ENCODE measurements around the gene FNDC3B.
"Not testable (repeated sequence)": the region's sequence is repeated elsewhere in the genome, so short reads cannot be mapped to it uniquely, and the experiment has no call there.

The FNDC3B gene

DNA sequence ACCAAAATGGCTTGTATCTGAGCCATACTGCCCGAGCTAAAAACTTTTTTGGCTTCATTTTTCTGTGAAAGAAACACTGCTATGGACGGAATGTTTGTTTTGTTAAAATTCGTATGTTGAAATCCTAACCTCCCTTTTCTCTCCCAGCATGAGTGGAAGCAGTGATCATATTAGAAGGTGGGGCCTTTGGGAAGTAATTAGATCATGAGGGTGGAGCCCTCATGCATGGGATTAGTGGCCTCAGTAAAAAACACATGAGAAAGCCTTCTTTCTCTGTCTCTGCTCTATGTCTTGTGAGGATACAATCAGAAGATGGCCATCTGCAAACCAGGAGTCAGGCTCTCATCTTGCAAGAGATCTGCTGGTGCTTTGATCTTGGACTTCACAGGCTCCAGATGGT is 7.4 kb upstream of the FNDC3B start:
- no peak for DNase-seq (ENCODE audit: low read depth in 2 of 2)

DNA sequence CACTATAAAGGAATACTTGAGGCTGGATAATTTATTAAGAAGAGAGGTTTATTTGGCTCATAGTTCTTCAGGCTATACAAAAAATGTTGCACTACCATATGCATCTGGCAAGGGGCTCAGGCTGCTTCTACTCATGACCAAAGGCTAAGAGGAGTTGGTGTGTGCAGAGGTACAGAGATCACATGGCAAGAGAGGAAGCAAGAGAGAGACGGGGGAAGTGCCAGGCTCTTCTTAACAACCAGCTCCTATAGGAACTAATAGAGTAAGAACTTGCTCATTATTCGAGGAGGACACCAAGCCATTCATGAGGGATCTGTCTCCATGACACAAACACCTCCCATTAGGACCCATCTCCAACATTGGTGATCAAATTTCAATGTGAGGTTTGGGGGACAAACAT is 6.0 kb upstream of the FNDC3B start:
- DNase-seq (ENCODE audit: low read depth in 2 of 2): no peak

DNA sequence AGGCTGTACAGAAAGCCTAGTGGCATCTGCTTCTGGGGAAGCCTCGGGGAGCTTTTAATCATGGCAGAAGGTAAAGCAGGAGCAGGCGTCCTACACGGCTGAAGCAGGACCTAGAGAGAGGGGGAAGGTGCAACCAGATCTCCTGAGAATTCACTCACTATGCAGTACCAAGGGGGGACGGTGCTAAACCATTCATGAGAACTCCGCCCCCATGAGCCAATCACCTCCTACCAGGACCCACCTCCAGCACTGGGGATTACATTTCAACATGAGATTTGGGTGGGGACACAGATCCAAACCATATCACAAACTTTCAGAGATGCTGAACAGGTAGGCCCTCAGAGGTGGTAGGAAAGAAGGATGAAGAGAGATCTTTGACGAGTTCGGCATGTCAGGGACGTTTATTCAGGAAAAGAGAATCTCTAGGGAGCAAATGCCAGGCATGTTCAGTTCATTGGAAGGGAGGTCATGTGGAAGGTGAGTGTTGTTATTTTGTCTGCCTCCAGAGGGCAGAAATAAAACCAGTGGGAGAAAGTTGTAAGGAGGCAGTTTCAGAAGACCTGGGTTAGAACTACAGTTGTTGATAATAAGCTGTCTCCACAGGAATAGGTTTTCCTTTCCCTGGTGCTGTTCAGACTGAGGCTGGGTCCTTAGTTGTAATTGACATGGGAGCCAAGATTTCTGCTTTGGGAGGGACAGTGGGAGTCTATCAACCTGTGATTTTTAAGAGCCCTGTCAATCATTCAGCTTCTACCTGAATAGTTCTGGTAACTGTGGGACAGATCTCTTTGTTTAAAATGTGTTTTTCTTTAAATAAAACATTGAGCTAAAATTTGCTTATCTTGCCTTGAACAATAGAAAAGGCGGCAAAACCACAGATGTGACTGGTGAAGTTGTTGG is 4.3 kb upstream of the FNDC3B start:
- DNase-seq (ENCODE audit: low read depth in 2 of 2): no peak

DNA sequence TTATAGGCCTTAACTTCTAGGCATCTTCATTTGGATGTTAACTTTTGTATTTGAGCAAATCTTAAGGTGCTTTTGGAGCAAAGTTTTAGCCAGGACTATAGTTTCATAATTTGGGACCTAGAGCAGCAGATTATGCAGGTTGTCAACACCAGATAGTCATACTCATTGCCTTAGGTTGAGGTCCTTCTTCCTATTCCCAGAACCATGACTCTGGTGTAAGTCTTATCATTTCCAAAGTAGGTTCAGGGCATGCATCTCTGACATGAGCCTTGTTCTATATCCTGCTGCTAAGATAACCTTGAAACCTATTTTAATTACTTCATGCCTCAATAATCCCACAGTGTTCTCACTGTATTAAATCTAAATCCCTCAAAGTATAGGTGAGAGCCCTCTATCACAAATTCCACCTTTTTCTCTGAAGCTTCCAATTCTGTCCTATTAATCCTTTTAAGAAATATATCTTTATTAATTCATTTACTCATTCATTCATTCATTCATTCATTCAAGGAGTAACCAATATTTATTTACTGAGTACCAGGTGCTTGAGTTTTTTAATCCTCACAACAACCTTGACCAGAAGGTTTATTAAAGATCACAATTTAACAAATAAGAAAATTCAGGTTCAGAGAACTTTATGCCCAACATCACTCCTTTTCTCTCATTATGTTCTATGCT is 2.7 kb upstream of the FNDC3B start:
- no peak for DNase-seq (ENCODE audit: low read depth in 2 of 2)

DNA sequence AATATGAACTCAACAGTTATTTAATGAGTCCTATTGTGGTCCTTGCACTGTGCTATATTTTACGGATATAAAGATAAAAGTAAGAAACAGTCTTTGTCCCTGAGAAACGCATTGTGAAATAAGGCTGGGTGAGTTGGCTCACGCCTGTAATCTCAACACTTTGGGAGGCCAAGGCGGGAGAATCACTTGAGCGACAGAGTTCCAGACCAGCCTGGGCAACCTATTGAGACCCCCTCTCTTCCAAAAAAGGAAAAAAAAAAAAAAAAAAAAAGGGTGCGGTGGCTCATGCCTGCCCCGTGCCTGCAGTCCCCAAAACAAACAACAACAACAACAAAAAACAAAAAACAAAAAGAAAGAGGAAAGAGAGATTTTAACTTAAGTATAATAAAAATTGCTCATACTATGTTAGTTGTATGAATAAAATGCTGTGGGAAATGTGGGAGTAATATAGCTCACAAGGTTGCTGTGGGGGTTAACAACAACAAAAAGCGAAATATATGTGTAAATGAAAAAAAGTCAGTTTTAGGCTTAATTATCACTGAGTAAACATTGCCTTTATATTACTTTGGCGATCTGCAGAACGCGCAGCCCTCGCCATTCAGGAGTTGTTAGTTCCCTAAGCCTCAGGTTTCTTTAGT is 461 bp upstream of the FNDC3B start:
- DNase-seq (ENCODE audit: low read depth in 2 of 2): no peak

DNA sequence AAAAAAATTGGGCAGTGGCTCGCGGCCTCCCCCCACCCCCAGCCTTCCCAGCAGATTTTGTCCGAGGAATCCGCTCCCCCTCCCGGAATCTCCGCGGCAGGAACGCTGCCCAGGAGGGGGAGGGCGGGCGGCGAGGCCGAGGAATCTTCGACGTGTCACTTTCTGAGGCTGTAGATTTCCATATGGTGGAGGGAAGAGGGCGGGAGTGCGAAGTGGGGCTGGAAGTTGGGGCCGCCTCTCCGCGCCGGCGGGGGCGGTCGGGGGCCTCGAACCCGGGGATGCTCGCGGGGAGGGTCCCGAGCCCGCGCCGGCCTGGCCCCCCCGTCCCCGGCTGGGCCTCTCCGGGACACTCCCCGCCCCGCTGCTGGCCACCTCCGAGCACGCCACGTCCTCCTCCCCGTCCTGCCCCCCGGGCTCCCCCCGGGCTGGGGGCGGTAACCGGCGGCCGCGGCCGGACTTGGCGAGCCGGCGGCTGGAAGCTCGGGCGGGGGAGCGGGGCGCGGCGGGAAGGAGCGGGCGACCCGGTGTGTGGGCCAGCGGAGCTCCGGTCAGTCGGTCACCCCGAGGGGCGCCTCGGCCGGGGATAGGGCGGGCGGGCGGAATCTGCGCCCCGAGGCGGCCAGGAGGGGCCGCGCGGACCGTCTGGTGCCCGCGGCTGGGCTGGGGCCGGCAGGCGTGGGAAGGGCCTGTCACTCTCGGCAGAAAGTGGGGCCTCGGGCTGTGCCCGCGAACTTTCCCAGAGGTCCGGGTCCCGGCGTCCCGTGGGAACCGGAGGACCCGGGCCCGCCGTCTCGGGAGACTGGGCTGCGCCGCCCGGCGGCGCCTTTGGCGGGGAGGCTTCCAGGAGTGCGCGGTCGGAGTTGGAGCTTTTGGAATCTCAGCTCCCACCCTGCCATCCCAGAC is 951 bp downstream of the FNDC3B start:
- DNase-seq (ENCODE audit: low read depth in 2 of 2): peak; percentile 85 to 87

DNA sequence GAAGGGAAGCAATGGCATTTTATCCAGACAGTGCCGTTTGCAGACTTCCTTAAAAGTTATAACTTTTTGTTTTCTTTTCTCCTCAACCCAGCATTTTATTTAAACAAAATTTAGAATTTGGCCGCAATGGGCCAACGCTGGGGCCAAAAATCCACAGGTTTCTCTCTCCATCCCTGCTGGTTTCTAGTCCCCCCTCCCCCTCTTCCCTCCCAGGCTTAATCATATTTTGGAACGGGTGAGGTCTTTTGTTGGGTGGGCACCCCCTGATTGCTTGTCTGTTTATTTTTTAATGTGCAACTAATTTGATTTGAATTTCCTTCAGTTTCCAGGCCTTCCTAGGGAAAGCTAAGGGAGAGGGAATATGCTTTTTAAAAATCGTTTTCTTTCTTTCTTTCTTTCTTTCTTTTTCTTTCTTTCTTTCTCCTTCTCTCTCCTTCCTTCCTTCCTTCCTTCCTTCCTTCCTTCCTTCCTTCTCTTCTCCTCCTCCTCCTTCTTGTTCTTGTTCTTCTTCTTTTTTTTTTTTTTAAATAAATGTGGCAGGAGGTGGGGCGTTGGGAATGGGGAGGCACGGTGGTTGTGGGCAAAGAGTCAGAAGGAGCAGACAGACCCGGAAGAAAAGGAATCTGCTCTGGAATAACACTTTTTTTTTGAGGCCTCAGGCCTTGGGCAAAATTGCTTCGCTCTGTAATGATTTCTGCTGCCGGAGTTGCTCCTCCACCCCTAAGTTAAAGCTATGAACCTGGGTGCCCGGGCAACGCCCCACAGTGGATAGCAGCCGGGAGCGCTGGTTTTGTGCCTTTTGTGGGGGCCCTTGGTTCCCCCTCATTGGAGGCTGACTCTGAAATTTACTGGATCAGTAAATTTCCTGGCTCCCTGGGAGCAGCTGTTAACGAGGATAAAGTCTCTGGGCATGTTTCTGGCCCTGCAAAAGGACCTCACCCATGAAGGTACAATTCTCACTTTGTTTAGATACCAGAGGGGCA is 1.9 kb downstream of the FNDC3B start:
- peak in 1 of 2 experiments; percentile 20 for DNase-seq (ENCODE audit: low read depth in 2 of 2)

DNA sequence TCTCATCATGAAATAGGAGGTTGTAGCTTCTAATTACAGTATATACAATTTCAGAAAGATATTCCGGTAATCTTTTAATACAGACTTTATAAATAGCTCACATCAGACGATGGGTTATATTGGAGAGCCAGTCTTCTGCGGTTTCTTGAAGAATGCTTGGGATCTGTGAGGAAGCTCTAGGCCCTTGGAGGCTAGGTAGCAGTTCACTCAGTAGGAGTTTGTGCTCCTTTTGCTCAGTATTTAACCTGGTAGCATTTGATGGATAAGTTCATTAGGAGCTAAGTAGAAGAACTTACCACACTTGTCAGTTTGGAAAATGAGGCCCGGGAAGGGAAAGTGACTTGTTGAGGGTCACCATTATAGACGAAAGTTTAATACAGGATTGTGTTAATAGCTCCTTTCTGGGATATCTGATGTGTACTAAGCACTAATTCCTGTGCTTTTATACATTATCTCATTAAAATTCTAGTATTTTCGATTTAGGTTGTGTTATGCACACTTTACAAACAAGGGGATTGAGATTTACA is 2.8 kb downstream of the FNDC3B start:
- DNase-seq (ENCODE audit: low read depth in 2 of 2): no peak

DNA sequence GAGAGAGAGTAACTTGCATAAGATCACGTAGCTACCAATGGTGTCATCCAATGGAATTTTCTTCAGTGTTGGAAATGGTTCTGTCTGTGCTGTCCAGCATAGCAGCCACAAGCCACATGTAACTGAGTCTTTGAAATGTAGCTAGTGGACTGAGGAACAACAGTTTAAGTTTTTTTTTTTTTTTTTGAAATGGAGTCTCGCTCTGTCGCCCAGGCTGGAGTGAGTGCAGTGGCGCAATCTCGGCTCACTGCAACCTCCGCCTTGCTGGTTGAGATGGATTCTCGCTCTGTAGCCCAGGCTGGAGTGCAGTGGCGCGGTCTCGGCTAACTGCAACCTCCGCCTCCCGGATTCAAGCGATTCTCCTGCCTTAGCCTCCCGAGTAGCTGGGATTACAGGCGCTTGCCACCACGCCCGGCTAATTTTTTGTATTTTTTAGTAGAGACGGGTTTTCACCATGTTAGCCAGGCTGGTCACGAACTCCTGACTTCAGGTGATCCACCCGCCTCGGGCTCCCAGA is 3.3 kb downstream of the FNDC3B start:
- not testable (repeated sequence) for DNase-seq (ENCODE audit: low read depth in 2 of 2)

DNA sequence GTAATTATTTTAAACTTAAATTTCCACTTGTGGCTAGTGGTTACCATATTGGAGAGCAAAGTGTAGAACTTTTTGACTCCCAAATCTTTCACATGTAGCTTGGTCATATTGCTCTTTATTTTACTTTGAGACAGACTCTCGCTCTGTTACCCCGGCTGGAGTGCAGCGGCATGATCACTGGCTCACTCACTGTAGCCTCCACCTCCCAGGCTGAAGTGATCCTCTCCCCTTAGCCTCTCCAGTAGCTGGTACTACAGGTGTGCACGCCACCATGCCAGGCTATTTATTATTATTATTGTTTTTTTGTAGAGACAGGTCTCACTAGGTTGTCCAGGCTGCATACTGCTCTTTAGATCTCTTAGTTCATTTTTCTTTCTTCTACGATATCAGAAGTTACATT is 3.9 kb downstream of the FNDC3B start:
- no peak for DNase-seq (ENCODE audit: low read depth in 2 of 2)

DNA sequence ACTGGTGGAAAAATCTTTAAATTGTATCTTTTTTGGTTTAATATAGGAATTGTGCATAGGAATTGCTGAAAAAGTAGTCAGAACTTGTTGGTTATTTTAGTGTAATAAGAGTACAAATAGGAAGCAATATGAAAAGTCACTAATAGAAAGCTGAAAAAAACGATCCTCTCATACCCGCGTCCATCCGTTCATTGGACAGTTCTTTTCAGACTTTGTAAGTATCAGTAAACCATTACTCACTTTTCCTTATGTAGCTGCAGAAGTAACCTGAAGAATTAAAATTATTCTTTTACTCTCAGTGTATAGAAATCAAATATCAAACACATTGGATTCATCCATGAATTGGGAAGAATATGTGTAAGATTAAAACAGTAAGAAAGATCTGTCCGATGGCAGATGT is 4.4 kb downstream of the FNDC3B start:
- DNase-seq (ENCODE audit: low read depth in 2 of 2): no peak

DNA sequence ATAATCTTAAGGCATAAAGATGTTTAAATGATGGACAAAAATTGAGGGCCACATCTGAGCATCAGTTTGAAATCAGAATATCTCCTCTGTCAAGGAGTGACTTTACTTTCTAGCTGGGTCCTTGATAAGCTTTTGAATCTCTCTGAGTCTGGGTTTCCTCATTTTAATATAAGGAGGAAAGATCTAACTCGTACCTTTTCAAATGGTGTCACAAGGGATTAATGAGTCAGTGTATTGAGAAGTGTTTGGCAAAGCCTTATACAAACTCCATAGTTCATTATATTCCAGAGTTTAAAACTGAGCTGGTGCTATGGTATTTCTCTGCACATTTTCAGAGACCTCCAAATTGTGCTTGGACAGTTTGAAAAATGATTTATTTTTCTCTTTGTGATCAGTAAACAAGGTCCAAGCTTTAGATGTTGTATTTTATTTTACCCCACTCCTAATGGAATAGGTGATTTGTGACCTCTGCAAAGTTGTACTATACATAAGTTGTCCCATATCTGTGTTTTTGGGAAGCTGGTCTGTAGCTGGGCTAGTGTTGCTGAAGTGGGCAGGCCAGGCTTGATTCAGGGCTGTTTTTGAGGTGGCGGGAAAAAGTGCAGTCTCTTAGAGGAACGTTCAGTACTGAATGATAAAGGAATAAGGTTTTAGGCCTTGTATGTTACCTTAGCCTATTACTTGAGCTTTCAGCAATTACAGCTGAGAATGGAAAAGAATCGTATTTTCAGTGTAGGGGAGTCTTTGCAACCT is 5.6 kb downstream of the FNDC3B start:
- no peak for DNase-seq (ENCODE audit: low read depth in 2 of 2)

DNA sequence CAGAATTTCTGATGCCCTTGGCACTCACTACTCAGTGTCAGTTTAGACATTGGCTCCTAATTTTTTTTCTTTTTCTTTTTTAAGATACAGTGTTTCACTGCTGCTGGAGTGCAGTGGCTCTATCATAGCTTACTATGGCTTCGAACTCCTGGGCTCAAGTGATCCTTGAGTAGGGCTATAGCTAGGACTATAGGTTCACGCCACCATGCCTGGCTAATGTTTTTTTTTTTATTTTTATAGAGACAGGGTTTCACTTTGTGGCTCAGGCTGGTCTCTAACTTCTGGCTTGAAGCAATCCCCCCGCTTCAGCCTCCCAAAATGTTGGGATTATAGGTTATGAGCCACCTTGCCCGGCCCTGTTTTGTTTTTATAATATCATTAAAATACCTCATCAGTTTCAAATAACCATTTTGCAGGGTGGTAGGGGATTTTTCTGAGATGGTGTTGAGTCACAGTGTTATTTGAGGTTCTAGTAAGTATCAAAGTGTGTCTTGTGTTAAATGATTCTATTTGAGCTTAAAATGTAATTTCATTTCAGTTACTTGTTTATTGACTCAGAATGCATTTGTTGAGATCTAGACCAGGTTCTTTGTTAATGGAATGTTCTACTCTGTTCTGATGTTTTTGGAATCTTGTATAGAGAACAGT is 7.0 kb downstream of the FNDC3B start:
- DNase-seq (ENCODE audit: low read depth in 2 of 2): no peak

DNA sequence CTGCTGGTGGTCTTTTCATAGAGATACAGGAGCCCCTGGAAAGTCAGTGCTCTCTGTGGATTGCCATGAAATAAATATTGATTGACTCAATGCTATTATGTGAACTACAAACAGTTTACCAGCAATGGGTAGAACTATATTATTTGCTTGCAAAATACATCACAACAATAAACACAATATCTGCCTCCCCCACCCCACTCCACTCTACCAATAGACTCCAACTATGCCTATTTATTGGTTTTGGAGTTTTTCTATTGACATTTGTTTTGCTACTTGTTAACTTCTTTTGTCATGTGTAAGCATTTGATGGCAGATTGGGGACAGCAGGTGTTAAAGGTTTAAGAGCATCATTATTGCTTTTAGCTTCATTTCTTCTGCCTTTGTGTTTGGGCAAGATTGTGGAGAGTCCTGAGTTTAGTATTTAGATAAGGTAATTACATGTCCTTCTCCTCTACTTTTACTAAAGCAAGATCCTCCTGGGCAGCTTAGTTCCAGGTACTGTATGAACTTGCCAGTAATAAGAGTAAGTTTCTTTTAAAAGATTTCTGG is 8.3 kb downstream of the FNDC3B start:
- DNase-seq (ENCODE audit: low read depth in 2 of 2): no peak

DNA sequence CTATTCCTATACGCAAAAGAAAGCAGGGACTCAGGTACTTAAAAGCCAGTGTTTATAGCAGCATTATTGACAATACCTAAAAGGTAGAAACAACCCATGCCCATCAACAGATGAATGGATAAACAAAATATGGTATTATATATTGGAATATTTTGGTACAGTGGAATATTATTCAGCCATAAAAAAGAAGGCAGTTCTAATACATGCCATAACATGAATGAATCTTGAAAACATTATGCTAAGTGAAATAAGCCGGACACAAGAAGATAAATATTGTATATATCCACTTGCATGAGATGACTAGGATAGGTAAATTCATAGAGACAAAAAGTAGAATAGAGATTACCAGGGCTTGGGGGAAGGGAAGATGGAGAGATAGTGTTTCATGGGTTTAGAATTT is 9.2 kb downstream of the FNDC3B start:
- no peak for DNase-seq (ENCODE audit: low read depth in 2 of 2)

DNA sequence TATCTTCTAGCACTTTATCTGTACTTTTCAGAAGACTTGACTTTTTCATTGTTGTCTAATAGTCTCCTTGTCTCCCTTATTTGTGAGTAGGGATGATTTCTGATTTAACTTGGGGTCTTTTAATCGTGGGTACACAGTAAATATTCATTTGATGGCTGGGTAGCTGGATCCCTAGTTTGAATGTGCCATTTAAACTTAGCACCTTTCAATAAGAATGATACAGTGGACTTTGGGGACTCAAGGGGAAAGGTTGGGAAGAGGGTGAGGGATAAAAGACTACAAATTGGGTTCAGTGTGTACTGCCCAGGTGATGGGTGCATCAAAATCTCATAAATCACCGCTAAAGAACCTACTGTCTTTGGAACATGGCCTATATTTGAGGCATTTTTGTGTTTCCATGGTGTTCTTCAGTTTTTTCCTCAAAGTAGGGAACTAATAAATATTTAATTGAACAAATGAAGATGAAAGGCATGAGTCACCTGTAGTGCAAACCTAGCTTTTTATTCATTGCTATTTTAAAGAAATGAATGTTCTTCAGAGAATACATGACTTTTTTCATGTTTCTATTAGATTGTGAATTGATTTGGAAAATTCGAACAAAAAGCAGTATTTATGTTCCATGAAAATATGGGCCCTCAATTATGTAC is 12.1 kb downstream of the FNDC3B start:
- DNase-seq (ENCODE audit: low read depth in 2 of 2): no peak

DNA sequence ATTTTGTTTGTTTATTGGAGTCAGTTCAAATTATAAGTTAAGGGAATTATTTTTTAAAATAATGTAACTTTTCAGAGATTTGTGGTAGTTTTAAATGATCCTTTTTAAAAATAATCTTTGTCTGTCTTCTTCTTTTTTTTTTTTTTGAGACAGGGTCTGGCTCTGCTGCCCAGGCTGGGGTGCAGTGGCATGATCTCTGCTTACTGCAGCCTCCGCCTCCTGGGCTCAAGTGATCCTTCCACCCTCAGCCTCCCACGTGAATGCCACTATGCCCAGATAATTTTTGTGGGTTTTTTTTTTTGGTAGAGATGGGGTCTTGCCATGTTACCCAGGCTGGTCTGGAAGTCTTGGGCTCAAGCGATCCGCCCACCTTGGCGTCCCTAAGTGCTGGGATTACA is 12.6 kb downstream of the FNDC3B start:
- DNase-seq (ENCODE audit: low read depth in 2 of 2): no peak

DNA sequence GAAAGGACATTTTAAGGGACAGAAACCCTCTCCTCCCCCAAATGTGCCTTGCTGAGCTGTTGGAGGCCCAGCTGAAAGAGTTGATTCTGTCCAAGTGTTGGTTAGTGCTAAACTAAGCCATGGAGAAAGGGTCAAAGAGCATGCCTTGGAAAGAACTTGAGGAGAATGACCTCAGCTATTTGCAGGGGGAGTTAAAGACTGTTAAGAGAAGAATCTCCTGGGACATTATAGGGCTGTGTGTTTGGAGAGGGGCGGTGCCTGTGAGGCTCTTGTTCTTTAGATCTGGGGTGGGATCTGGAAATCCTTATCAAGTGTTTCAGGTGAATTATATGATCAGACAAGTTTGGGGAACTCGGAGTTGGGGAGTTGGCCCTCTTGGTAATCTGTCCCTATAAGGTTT is 13.0 kb downstream of the FNDC3B start:
- DNase-seq (ENCODE audit: low read depth in 2 of 2): no peak

Measured in fibroblast of skin of left quadriceps (primary cell).